22Rv1 (cell line): ENCODE data around the gene KCNAB1.

Experiments
- CTCF ChIP-seq: fragments of 450-650 bp; IDR thresholded peaks from 2 replicates; pipeline ENCODE4 v1.5.1; 2017; ENCODE audit warnings: mild to moderate bottlenecking
- ZFX ChIP-seq: fragments of 450-650 bp; IDR thresholded peaks from 2 replicates; pipeline ENCODE4 v1.6.1; 2017; ENCODE audit warnings: antibody characterized with exemption, borderline replicate concordance

DNA sequence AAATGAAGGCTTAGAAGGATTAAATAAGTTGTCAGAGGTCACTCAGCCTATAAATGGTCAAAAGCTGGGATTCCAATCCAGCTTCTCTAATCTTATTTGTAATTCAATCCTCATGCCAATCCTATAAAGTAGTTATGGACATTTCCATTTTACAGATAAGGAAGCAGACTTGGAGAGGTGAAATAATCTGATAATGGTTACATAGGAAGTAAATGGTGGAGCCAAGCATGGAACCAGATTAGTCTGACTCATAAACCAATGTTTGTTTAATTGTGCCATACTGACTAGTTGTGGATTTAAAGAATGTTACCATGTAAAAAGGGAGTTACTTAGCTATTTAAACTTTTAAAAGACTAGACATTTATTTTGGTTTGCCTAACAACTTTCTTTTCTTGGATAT lies 59.7 kb downstream of the KCNAB1 start:
- TF ChIP-seq CTCF (no peak), ZFX (no peak)
